Hepatocyte (in vitro differentiated cells): Measurements from ENCODE around the gene PRKG1. TPM values are rescaled to one million over a fixed set of nuclear protein-coding genes. Genes with fewer than 3 reads are reported as not detected.

Experiments
- DNase-seq: peaks from one replicate; pipeline ENCODE4 v3.0.0-alpha.2; 2016; ENCODE audit warnings: low spot score
- H2AFZ ChIP-seq: fragments of 200-600 bp; sonication (generic); 2 replicates; pipeline ENCODE4 v1.6.0; 2016; ENCODE audit warnings: antibody characterized with exemption, mild to moderate bottlenecking
- H3K27ac ChIP-seq: fragments of 200-600 bp; sonication (generic); 2 replicates; pipeline ENCODE4 v1.5.1; 2016; ENCODE audit warnings: mild to moderate bottlenecking
- H3K27me3 ChIP-seq: fragments of 200-600 bp; sonication (generic); 2 replicates; pipeline ENCODE4 v1.6.1; 2016
- H3K36me3 ChIP-seq: fragments of 200-600 bp; sonication (generic); replicated peaks from 2 replicates; pipeline ENCODE4 v1.5.1; 2016; ENCODE audit warnings: low read depth; ENCODE audit not compliant: insufficient read depth
- H3K4me1 ChIP-seq: fragments of 200-600 bp; sonication (generic); 2 replicates; pipeline ENCODE4 v1.5.1; 2016; ENCODE audit warnings: mild to moderate bottlenecking, moderate library complexity; ENCODE audit not compliant: insufficient read depth
- H3K4me2 ChIP-seq: fragments of 200-600 bp; sonication (generic); 2 replicates; pipeline ENCODE4 v1.6.0; 2016
- H3K4me3 ChIP-seq: fragments of 200-600 bp; sonication (generic); 2 replicates; pipeline ENCODE4 v1.5.1; 2016; ENCODE audit warnings: mild to moderate bottlenecking
- H3K79me2 ChIP-seq: fragments of 200-600 bp; sonication (generic); 2 replicates; pipeline ENCODE4 v1.6.0; 2017; ENCODE audit warnings: mild to moderate bottlenecking
- H3K9me2 ChIP-seq: fragments of 200-600 bp; sonication (generic); replicated peaks from 2 replicates; pipeline ENCODE4 v1.6.0; 2017; ENCODE audit warnings: mild to moderate bottlenecking; ENCODE audit not compliant: insufficient read depth
- H3K9me3 ChIP-seq: fragments of 200-600 bp; sonication (generic); 2 replicates; pipeline ENCODE4 v1.5.1; 2016; ENCODE audit warnings: low read depth, mild to moderate bottlenecking
- H4K20me1 ChIP-seq: fragments of 200-600 bp; sonication (generic); 2 replicates; pipeline ENCODE4 v1.6.0; 2016; ENCODE audit warnings: mild to moderate bottlenecking; ENCODE audit not compliant: insufficient read depth, poor library complexity, severe bottlenecking
- EZH2 ChIP-seq: fragments of 200-600 bp; sonication (generic); IDR thresholded peaks from 2 replicates; pipeline ENCODE4 v1.6.1; 2016; ENCODE audit warnings: antibody characterized with exemption, mild to moderate bottlenecking, borderline replicate concordance
- EZH2phosphoT487 ChIP-seq: fragments of 200-600 bp; sonication (generic); IDR thresholded peaks from one replicate; pipeline ENCODE4 v1.6.1; 2018; ENCODE audit warnings: antibody characterized with exemption, mild to moderate bottlenecking, low read depth, moderate library complexity; ENCODE audit not compliant: unreplicated experiment, severe bottlenecking
- WGBS: methylation state at CpG from one replicate; pipeline ENCODE4 v1.1.6; 2016; ENCODE audit warnings: low lambda C conversion rate; ENCODE audit errors: missing lambda C conversion rate; 5-methylcytosine and 5-hydroxymethylcytosine counted together
- polyA plus RNA-seq: library from polyadenylated mRNA; unstranded; fragments of >200 nt; fragmentation: Nextera tagmentation; extraction: Ambion mirVana; gene quantifications from 2 replicates; pipeline ENCODE4 v1.2.1, GENCODE V29; 2016
- total RNA-seq: library from RNA; depleted of rRNA; stranded (reverse); fragments of >200 nt; gene quantifications from 2 replicates; pipeline ENCODE4 v1.2.3, GENCODE V29; 2014
- TF ChIP-seq, protein P1 (sequence below): fragments of 200-600 bp; sonication (generic); IDR thresholded peaks from 2 replicates; pipeline ENCODE4 v1.5.1; 2016; ENCODE audit warnings: antibody characterized with exemption, mild to moderate bottlenecking; ENCODE audit not compliant: poor library complexity

PRKG1 gene
- total and polyA plus RNA-seq, 2 experiments from 2014 or later, result 4.0 to 8.1 TPM

DNA sequence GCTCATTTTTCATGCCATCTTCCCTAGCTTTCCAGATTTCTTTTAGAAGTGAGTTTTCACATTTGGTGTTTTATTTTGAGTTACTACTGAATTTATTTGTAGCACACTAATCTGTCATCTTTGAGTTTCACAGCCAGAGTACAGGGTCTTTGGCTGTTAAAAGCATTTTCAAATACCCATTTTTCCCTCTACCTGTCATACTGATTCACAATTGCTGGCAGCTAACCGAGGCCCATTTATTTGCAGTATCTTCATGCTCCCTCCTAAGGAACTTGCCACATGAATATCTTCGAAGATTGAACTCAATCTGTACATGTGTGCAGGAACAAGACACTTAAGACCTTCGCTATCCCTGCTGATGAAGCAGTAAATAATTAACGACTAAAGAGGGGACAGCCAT, 1194.9 kb downstream of the PRKG1 start:
- no peaks in the 10 kb centered on the region for H4K20me1 ChIP-seq
- H3K9me2 ChIP-seq, result no peaks in the 10 kb centered on the region
- H3K4me3 ChIP-seq, result no peak overlapping the region
- WGBS, result 80% methylated on average over 4 of the region's 4 CpGs
- H3K79me2 ChIP-seq, result no peaks in the 10 kb centered on the region
- TF ChIP-seq EZH2phosphoT487, result no peak
- no peak for TF ChIP-seq EZH2
- TF ChIP-seq, protein P1, sequence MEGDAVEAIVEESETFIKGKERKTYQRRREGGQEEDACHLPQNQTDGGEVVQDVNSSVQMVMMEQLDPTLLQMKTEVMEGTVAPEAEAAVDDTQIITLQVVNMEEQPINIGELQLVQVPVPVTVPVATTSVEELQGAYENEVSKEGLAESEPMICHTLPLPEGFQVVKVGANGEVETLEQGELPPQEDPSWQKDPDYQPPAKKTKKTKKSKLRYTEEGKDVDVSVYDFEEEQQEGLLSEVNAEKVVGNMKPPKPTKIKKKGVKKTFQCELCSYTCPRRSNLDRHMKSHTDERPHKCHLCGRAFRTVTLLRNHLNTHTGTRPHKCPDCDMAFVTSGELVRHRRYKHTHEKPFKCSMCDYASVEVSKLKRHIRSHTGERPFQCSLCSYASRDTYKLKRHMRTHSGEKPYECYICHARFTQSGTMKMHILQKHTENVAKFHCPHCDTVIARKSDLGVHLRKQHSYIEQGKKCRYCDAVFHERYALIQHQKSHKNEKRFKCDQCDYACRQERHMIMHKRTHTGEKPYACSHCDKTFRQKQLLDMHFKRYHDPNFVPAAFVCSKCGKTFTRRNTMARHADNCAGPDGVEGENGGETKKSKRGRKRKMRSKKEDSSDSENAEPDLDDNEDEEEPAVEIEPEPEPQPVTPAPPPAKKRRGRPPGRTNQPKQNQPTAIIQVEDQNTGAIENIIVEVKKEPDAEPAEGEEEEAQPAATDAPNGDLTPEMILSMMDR, result no peak
- H3K4me1 ChIP-seq, result no peaks in the 10 kb centered on the region
- H3K36me3 ChIP-seq, result no peaks in the 10 kb centered on the region
- no peak overlapping the region for H2AFZ ChIP-seq
- no peaks in the 10 kb centered on the region for H3K27me3 ChIP-seq
- H3K9me3 ChIP-seq, result no peaks in the 10 kb centered on the region
- DNase-seq, result no peak
- no peak overlapping the region for H3K4me2 ChIP-seq
- H3K27ac ChIP-seq, result no peak overlapping the region

DNA sequence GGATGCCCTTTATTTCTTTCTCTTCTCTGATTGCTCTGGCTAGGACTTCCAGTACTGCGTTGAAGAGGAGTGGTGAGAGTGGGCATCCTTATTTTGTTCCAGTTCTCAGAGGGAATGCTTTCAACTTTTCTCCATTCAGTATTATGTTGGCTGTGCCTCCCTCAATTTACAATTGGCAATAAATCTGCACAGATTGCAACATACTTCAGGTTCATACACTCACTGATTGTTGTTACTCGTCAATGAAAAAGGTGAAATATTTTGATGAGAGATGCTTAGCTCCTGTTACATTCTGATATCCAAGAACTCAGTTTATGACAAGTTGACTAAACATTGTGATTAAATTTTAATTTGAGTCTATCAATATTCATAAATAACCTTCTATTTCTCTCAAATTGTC, 1201.9 kb downstream of the PRKG1 start:
- H3K9me2 ChIP-seq, result no peaks in the 10 kb centered on the region
- DNase-seq, result no peak
- H3K27ac ChIP-seq, result no peak overlapping the region
- WGBS, result 92% methylated on average over 2 of the region's 2 CpGs
- H2AFZ ChIP-seq, result no peak overlapping the region
- H3K79me2 ChIP-seq, result no peaks in the 10 kb centered on the region
- TF ChIP-seq EZH2phosphoT487 (no peak), EZH2 (no peak)
- TF ChIP-seq, protein P1, result no peak
- no peak overlapping the region for H3K4me2 ChIP-seq
- H3K4me3 ChIP-seq, result no peak overlapping the region
- no peaks in the 10 kb centered on the region for H3K9me3 ChIP-seq
- no peaks in the 10 kb centered on the region for H3K4me1 ChIP-seq
- H3K36me3 ChIP-seq, result no peaks in the 10 kb centered on the region
- no peaks in the 10 kb centered on the region for H4K20me1 ChIP-seq
- H3K27me3 ChIP-seq, result no peaks in the 10 kb centered on the region

DNA sequence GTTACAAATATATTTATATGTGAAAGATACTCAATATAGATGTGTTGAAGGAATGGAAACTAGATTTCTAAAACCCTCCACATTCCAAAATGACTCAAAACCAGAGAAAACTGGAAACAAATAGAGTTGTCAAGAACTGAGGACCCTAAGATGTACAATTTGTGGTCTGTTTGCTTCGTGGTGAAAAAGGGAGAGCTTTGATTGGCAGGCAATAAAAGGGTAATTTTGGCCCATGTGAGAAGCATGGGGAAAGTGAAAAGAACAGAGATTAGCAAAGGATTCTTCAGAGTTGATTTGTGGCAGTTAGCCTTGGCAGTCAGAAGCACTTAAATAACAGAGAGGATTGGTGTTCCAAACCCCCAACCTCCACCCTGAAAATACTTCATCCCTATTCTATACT, 1202.7 kb downstream of the PRKG1 start:
- Histone ChIP-seq H3K9me3 (no peaks in the 10 kb centered on the region), H3K4me1 (no peaks in the 10 kb centered on the region)

More for the DNA sequence above, 1202.7 kb downstream of the PRKG1 start:
- H4K20me1 ChIP-seq, result no peaks in the 10 kb centered on the region
- no peak overlapping the region for H3K27ac ChIP-seq
- no peaks in the 10 kb centered on the region for H3K9me2 ChIP-seq
- no peaks in the 10 kb centered on the region for H3K79me2 ChIP-seq
- H3K4me2 ChIP-seq, result no peak overlapping the region
- DNase-seq, result no peak
- H3K36me3 ChIP-seq, result no peaks in the 10 kb centered on the region
- no peaks in the 10 kb centered on the region for H3K27me3 ChIP-seq
- TF ChIP-seq EZH2, result no peak
- TF ChIP-seq EZH2phosphoT487, result no peak
- TF ChIP-seq, protein P1, result no peak
- H3K4me3 ChIP-seq, result no peak overlapping the region
- no peak overlapping the region for H2AFZ ChIP-seq
- 45% methylated on average over 1 of the region's 1 CpG for WGBS
